Upper lobe of left lung (tissue), 4 donors: ENCODE data around the gene CEP72.
"Not testable (repeated sequence)": the region's sequence is repeated elsewhere in the genome, so short reads cannot be mapped to it uniquely, and the experiment has no call there.

Experiments
- POLR2A ChIP-seq, 4 donors: fragments of 450-650 bp; IDR thresholded peaks; one replicate each; pipeline ENCODE4 v1.5.1; 2016 to 2017; ENCODE audit warnings: antibody characterized with exemption in 4 of 4, mild to moderate bottlenecking in 2 of 4
- TF ChIP-seq, protein P1 (sequence below), 6 experiments: fragments of 450-650 bp in 4 of 6; fragments of 200-600 bp in 2 of 6; sonication (generic) in 2 of 6; IDR thresholded peaks; one replicate each; pipeline ENCODE4 v1.5.1; 2016 to 2019; ENCODE audit warnings: antibody characterized with exemption in 6 of 6

GRCh38 chr5:696191-696590 lies 84.1 kb downstream of the CEP72 start:
- TF ChIP-seq, protein P1, sequence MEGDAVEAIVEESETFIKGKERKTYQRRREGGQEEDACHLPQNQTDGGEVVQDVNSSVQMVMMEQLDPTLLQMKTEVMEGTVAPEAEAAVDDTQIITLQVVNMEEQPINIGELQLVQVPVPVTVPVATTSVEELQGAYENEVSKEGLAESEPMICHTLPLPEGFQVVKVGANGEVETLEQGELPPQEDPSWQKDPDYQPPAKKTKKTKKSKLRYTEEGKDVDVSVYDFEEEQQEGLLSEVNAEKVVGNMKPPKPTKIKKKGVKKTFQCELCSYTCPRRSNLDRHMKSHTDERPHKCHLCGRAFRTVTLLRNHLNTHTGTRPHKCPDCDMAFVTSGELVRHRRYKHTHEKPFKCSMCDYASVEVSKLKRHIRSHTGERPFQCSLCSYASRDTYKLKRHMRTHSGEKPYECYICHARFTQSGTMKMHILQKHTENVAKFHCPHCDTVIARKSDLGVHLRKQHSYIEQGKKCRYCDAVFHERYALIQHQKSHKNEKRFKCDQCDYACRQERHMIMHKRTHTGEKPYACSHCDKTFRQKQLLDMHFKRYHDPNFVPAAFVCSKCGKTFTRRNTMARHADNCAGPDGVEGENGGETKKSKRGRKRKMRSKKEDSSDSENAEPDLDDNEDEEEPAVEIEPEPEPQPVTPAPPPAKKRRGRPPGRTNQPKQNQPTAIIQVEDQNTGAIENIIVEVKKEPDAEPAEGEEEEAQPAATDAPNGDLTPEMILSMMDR (IDR thresholded peaks at IDR 0.05), result not testable (repeated sequence)
- not testable (repeated sequence) for TF ChIP-seq POLR2A (IDR thresholded peaks at IDR 0.05)
